NCI-H748 (cell line): Measurements from ENCODE around the gene TXNRD2.
"Not testable (repeated sequence)": the region's sequence is repeated elsewhere in the genome, so short reads cannot be mapped to it uniquely, and the experiment has no call there.

Source experiments
- DNase-seq: peaks from one replicate; lab custom pipeline; 2025; ENCODE audit not compliant: unreplicated experiment; lab: John Stamatoyannopoulos, UW

Gene TXNRD2

GRCh38 chr22:19926028-19926427 lies 15.6 kb downstream of the TXNRD2 start:
- not testable (repeated sequence) for DNase-seq

- no peak for DNase-seq
These were observed 17.6 kb downstream of the TXNRD2 start for GRCh38 chr22:19923914-19924513.

- DNase-seq = no peak
These were observed 20.0 kb downstream of the TXNRD2 start for GRCh38 chr22:19921544-19922081.

GRCh38 chr22:19919701-19920363 lies 21.8 kb downstream of the TXNRD2 start:
- DNase-seq = no peak

- DNase-seq = no peak
These were observed 23.1 kb downstream of the TXNRD2 start for GRCh38 chr22:19918332-19919106.

- DNase-seq = no peak
These were observed 24.1 kb downstream of the TXNRD2 start for GRCh38 chr22:19917389-19918138.

GRCh38 chr22:19916941-19917340 lies 24.7 kb downstream of the TXNRD2 start:
- DNase-seq = no peak

GRCh38 chr22:19916006-19916405 lies 25.6 kb downstream of the TXNRD2 start:
- no peak for DNase-seq

- DNase-seq = no peak
These were observed 26.2 kb downstream of the TXNRD2 start for GRCh38 chr22:19915287-19915954.

- no peak for DNase-seq
These were observed 27.2 kb downstream of the TXNRD2 start for GRCh38 chr22:19914201-19914943.

GRCh38 chr22:19913337-19913936 lies 28.2 kb downstream of the TXNRD2 start:
- DNase-seq = no peak

- DNase-seq = no peak
These were observed 29.2 kb downstream of the TXNRD2 start for GRCh38 chr22:19912271-19912999.

GRCh38 chr22:19911540-19912270 lies 29.9 kb downstream of the TXNRD2 start:
- no peak for DNase-seq

GRCh38 chr22:19910180-19910744 lies 31.4 kb downstream of the TXNRD2 start:
- DNase-seq = no peak

GRCh38 chr22:19909350-19910179 lies 32.1 kb downstream of the TXNRD2 start:
- peak; percentile 57 for DNase-seq

GRCh38 chr22:19907902-19908301 lies 33.7 kb downstream of the TXNRD2 start:
- DNase-seq = not testable (repeated sequence)

- DNase-seq = not testable (repeated sequence)
These were observed 34.8 kb downstream of the TXNRD2 start for GRCh38 chr22:19906864-19907263.
